Activated CD8-positive, alpha-beta memory T cell treated with anti-CD3 and anti-CD28 coated beads for 4 hours (primary cell): Measurements from ENCODE around the gene TPH1.
A peak's percentile ranks its signal among the peaks of the same experiment; 100 is the strongest.
"Not testable (repeated sequence)": the region's sequence is repeated elsewhere in the genome, so short reads cannot be mapped to it uniquely, and the experiment has no call there.

Experiments used
- DNase-seq, 2 donors: peaks; one replicate each; pipeline ENCODE4 v3.0.0-alpha.2; 2020; ENCODE audit warnings: low read depth in 2 of 2

TPH1 gene

DNA sequence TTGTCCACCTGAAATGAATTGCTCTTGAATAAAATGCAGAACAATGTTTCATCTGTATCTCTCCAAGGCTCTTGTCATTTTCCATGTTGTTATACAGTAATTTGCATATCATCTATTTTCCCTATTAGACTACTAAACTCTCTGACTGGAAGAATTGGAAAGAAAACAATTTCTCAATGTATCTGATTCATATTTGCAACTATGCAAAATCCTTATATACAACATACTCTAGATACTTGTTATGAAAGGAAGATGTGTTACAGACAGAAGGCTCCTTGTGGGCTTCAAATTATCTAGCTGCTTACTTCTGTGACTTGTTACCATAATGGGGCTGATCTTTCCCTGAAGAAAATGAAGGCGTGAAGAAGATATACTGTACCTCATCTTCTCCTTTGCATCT is 23.6 kb downstream of the TPH1 start:
- DNase-seq = no peak

DNA sequence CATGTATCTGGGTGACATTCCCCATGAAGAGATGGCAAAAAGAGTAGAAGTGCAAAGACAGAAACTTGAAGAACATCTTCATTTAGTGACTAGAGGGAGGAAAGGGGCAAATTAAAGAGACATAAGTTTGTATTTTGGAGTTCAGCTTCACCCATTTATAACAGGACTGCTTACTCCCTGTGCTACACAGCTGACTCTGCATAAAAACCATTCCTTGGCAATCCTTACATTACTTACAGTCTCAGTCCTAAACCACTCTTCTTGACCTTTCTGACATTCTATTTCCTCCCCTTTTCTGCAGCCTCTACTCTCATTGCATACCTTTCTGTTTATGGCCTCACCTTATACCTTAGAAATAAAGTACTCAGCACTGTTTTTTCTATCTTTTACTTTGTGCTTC is 26.4 kb downstream of the TPH1 start:
- DNase-seq = no peak

DNA sequence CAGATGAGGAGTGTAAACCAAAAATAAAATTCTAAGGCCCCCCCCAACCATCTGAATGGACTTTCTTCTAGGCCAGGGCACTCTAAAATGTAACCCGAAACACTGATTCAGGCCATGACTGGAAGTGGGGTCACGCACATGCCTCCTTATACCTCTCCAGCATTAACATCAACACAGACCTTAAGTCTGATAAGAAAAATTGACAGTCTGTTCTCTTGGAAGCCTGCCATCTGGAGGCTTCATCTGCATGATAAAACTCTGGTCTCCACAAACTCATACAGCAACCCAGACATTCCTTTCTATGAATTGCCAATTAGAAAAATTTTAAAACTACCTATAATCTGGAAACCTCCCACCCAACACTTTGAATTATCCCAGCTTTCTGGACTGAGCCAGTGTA is 29.3 kb downstream of the TPH1 start:
- DNase-seq = no peak

DNA sequence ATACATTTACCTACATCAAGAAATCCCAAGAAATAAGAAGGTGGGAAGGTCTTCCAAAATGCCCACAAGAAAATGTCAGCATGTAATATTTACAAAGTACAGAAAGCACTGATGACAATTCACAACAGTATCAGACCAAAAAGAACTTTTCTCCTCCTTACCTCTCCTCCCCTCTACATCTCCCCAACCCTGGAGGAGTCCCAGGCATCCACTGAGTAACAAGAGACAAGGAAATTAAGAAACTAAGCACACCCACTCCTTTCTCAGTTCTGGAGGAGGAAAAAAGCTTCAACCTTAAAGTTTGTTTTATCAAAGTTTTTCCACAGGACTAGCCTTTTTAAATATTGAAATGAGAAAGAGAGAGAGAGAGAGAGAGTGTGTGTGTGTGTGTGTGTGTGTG is 31.2 kb downstream of the TPH1 start:
- no peak for DNase-seq

DNA sequence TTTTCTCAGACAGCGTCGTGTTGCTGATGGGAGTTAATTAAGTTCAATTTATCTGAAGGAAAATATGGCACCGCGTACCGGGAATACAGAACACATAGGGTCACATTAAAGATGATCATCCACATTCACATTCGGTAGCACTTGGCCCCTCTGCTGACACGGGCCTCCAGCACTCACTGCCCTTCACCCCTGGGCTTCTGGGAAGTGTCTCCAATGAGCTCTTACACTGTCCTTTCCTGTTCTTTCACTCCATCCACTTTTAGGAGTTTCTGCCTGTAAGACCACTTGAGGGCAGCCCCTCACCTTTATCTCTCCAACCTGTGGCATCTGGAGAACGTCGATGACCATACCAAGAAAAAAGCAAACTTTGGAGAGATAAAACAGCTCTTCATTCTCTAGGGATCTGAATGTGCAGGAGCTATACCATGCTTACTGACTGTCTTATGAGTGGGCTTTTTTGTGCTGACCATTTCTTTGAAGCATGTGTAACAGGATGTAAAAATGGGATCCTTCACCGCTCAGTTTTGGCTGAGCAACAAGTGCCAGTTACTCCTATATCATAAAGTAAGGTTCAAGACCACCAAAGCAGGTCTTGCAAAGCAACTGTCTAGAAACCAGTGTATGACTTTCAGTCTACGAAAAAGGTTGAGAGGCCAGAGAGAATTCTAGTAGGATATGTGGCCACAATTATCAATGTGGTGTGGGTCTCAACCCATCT is 32.1 kb downstream of the TPH1 start:
- no peak for DNase-seq

DNA sequence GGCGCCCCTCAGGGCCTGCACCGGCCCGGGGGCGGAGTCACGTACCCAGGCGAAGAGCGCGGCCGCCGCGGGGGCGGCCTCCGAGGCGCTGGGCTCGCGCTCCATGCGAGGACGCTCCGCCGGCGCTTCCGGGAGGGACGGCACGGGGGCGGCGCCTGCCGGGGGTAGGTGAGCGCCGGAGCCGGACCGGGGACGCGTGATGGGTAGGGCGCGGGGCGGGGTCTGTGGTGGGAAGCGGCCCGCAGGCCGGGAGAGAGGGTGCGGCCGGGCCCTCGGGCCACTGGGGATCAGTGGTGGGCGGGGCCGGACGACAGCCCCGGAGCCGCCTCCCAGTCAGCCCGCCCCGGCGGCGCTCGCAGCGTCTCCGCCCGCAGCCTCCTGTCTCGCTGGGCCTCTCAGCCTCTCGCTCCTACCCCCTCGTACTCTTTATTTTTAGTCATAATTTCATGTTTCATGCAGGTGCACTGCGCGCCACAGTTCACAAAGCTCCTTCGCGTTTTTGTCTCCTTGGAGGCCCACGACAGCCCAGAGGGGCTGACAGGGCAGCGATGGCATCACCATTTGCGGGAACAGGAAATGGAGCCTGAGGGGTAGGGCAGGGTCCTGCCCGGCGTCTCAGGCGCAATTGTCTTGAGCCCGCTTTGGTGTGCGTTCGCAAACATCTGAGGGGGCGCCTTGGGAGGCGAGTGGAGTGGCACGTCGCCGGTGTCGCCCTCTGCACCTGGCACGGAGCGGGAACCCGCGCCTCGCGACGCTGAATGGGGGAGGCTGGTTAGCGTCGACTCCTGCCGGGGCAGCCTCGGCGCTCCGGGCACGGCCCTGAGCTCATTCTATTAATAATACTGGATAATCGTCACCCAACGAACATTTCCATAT is 32.9 kb downstream of the TPH1 start, which contains the start of gene SERGEF:
TSS of gene SERGEF (minus strand) at position 142 of the 876 bp plus-strand sequence. CDS start at position 105, 37 bp downstream.
- DNase-seq = peak; percentile 77 to 81

DNA sequence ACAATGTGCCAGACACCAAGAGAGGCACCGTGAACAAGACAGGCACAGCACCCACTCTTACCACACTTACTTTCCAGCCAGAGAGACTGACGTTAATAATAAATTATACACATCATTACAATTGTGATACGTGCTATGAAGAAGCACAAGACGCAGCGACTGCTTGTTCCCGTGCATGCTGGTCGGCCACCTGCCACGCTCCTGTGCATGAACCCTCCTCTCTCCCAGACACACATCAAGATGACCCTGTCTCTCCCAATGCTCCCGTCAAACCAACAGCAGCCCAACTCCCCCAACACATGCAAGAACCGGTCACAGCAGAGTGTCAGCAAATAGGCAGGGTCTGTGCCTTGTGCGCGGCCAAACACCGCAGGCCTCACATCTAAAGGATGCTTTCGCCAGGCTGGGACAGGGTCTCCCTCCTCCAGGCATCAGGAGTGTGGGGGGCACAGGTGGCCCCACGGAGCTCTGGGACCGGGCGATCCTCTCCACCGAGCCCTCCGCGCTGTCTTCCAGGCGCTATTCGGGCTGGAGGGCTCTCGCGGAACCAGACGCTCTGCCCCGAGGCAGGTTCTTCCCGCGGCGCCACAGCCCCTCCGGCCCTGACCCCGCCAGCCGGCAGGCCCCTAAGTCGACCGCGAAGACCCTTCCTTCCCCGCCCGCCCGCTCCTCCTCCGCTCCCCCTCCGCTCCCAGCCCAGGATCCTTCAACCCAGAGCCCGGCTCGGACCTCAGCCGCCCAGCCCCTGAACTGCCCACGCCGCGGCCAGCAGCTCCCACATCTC is 33.8 kb downstream of the TPH1 start:
- no peak for DNase-seq

DNA sequence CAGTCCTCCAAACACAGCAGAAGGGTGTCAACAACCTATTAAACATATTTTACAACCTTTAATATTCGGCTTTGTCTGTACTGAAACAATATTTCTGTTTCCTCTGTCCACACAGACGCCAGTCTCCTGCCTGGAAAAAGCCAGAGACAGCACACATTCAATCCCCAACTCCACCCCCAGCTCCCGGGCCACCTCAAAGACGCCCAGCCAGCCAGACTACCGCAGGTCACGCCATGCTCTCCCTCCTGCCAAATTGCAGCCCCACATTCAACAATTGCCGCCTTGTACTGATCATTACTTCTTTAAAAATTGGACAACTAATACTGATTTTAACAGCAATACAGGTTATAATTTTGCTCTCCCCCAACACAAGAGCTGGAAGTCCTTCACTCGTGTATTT is 34.4 kb downstream of the TPH1 start:
- DNase-seq = no peak

DNA sequence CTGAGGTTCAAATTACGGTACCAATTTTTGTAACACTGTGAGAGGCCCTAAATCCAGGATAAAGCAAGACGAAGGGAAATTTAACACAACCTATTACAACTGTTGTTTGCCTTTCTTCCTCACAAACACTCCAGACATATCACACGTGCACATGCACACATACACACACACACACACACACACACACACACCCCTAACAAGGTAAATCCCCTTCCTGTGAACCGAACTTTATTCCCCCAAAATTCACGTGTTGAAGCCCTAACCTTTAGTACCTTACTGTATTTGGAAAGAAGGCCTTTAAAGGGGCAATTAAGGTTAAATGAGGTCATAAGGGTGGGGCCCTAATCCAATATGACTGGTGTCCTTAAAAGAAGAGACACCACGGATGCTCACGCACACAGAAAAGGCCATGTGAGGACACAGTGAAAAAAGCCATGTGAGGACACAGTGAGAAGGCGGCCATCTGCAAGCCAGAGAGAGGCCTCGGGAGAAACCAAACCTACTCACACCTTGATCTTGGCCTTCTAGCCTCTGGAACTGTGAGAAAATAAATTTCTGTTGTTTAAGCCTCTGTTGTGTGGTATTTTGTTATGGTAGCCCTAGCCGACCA is 35.0 kb downstream of the TPH1 start:
- no peak for DNase-seq

DNA sequence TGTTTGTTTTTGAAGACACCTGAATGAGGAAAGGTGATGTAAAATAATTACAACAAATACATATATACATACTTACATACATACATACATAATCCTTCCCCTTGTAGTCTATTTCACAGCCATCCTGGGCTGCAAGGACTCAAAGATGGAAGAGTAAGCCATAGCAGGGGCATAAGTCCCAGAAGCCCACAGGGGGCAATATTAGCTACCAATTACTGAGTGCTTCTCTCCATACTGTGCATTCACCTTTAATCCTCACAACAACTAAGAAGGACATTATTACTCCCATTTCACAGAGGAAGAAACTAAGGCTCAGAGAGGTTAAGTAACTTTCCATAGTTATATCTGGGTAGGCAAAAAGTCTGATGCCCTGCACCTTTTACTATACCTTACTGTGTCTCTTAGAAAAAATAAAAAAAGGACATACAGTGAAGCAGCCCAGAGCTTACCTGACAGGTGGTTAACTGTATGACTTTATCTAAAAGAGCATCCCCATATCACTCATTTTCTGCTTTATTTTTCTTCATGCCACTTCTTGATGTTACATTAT is 35.9 kb downstream of the TPH1 start:
- no peak for DNase-seq

DNA sequence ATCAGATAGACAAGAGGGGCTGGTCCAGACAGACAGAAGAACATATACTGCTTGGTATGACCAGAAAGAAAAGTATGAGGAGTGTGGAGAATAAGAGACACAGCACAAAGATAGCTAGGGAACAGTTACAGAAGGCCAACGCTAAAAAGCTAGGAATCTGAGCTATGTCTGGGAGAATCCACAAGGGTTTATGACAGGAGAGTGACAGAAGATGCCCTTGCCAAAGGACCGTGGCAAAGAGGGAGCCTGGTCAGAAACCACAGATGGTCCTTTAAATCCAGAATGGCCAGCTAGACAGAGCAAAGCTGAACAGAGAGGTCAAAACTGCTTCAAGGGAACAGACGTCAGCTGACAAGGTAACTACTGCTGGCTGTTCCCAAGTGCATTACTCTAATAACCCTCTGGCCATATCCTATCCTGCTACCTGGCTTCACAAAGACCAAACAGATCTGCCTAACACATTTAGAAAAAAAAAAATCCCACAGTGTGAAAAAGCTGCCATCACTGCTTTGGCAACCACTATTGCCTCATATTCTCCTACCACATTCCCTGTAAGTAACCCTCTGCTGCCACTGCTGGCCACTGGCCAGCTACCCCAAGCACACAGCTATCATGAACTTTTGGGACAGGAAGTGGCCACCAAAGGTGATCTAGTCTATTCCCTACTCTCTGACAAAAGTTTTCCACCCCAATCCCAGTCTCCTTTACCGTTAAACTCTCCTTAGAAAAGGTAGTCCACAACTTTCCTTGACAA is 40.5 kb downstream of the TPH1 start:
- no peak for DNase-seq

DNA sequence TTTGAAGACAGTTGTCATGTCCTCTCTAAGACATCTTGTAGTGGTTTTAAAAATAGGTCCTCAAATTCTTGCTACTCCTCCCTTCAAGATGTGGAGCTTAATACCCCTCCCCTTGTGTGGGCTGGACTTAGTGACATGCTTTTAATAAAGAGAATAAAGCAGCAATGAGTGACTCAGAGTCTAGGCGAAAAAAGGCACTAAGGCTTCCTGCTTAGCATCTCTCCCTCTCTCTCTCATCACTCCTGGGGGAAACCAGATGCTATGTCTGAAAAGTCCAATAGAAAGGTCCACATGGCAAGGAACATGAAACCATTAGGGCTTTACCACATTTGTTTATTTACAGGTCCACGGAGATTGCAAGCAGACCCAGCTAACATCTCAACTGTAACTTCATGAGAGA is 44.9 kb downstream of the TPH1 start:
- DNase-seq = no peak

DNA sequence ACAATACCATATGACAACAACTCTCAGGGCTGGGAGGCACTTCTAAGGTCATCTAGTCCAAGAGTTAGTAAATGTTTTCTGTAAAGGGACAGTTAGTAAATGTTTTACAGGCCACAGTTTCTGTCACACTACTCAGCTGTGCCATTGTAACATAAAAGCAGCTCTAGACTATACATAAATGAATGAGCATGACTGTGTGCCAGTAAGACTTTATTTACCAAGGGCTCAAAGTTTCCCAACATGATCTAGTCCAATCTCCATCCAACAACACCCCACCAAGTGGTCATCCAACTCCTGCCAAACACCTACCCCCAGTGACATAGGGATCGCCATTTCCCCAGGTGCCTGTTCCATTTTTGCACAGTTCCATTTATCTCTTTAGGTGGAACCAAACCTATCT is 45.3 kb downstream of the TPH1 start:
- no peak for DNase-seq

DNA sequence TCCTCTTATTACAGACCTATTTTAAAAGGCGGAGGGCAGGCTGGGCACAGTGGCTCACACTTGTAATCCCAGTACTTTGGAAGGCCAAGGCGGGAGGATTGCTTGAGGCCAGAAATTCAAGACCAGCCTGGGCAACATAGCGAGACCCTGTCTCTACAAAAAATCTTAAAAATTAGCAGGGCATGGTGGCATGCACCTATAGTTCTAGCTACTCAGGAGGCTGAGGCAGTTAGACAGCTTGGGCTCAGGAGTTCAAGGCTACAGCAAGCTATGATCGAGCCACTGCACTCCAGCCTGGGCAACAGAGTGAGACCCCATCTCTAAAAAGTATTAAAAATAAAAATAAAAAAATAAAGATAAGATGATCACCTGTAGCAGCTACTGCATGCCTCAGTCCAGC is 45.9 kb downstream of the TPH1 start:
- not testable (repeated sequence) for DNase-seq
